T-helper 17 cell (primary cell): ENCODE measurements around the gene KIF25. TPM values are rescaled to one million over a fixed set of nuclear protein-coding genes. Genes with fewer than 3 reads are reported as not detected.

Experiments used
- ATAC-seq: fragments of 150-1000 bp; cut with Tn5 transposase; 2 replicates; pipeline ENCODE4 v1.10.0; 2021; ENCODE audit warnings: mild to moderate bottlenecking, moderate library complexity
- DNase-seq, 3 donors: peaks; one replicate each; pipeline versions ENCODE4 v3.0.0 to v3.0.0-alpha.2; 2020 to 2021
- H3K9me3 ChIP-seq: one replicate; pipeline ENCODE4 v1.7.0; 2013; ENCODE audit warnings: low read length, mild to moderate bottlenecking; ENCODE audit not compliant: control insufficient read depth, poor library complexity, severe bottlenecking
- H3K27ac Mint-ChIP-seq: one replicate; pipeline ENCODE4 v1.8.0; 2022; ENCODE audit warnings: mild to moderate bottlenecking, moderate library complexity, mixed read lengths
- H3K27me3 Mint-ChIP-seq: one replicate; pipeline ENCODE4 v1.8.0; 2022; ENCODE audit warnings: mixed read lengths
- H3K36me3 Mint-ChIP-seq: one replicate; pipeline ENCODE4 v1.8.0; 2022; ENCODE audit warnings: low read depth, mixed read lengths
- H3K4me1 Mint-ChIP-seq: one replicate; pipeline ENCODE4 v1.8.0; 2022; ENCODE audit warnings: mild to moderate bottlenecking, mixed read lengths
- H3K4me3 Mint-ChIP-seq: one replicate; pipeline ENCODE4 v1.8.0; 2022; ENCODE audit warnings: mild to moderate bottlenecking, moderate library complexity, mixed read lengths
- total RNA-seq, 4 donors: library from RNA in 2 of 4; stranded (reverse) in 2 of 4; gene quantifications; one replicate each; pipeline ENCODE4 v1.2.3 and lab custom pipeline; 2022 to 2026

KIF25 gene
- total RNA-seq, 2 donors from 2014 or later = not detected

GRCh38 chr6:168007592-168008338, 10.3 kb downstream of the KIF25 start:
- peaks cover 21% of the 10 kb centered on the region for H3K27me3 Mint-ChIP-seq
- no peak for ATAC-seq
- no peak overlapping the region for H3K27ac Mint-ChIP-seq
- H3K4me1 Mint-ChIP-seq = peaks cover 2% of the 10 kb centered on the region
- no peaks in the 10 kb centered on the region for H3K36me3 Mint-ChIP-seq
- peaks cover 7% of the 10 kb centered on the region for H3K9me3 ChIP-seq
- no peak for DNase-seq
- no peak overlapping the region for H3K4me3 Mint-ChIP-seq

- Mint-ChIP-seq H3K36me3 (no peaks in the 10 kb centered on the region), H3K27ac (no peak overlapping the region), H3K4me1 (no peaks in the 10 kb centered on the region), H3K27me3 (peaks cover 14% of the 10 kb centered on the region), H3K4me3 (no peak overlapping the region)
- peaks cover 7% of the 10 kb centered on the region for H3K9me3 ChIP-seq
- DNase-seq = no peak
- ATAC-seq = no peak
Observed at GRCh38 chr6:168009331-168009730, 11.9 kb downstream of the KIF25 start.

GRCh38 chr6:168011291-168011690, 13.8 kb downstream of the KIF25 start:
- Mint-ChIP-seq H3K27ac (no peak overlapping the region), H3K36me3 (no peaks in the 10 kb centered on the region), H3K4me1 (no peaks in the 10 kb centered on the region), H3K4me3 (no peak overlapping the region), H3K27me3 (peaks cover 8% of the 10 kb centered on the region)
- no peak for ATAC-seq
- DNase-seq = no peak
- H3K9me3 ChIP-seq = peaks cover 7% of the 10 kb centered on the region

GRCh38 chr6:168012431-168013249, 15.2 kb downstream of the KIF25 start:
- H3K36me3 Mint-ChIP-seq = no peaks in the 10 kb centered on the region
- no peak overlapping the region for H3K4me3 Mint-ChIP-seq
- no peak for ATAC-seq
- no peaks in the 10 kb centered on the region for H3K4me1 Mint-ChIP-seq
- no peak overlapping the region for H3K27ac Mint-ChIP-seq
- DNase-seq = no peak
- peaks cover 7% of the 10 kb centered on the region for H3K9me3 ChIP-seq
- peaks cover 14% of the 10 kb centered on the region for H3K27me3 Mint-ChIP-seq

- H3K9me3 ChIP-seq = peaks cover 7% of the 10 kb centered on the region
Observed at GRCh38 chr6:168013250-168013915, 15.9 kb downstream of the KIF25 start.

GRCh38 chr6:168014428-168014827, 17.0 kb downstream of the KIF25 start:
- Mint-ChIP-seq H3K27ac (no peak overlapping the region), H3K36me3 (peaks cover 3% of the 10 kb centered on the region), H3K27me3 (peaks cover 14% of the 10 kb centered on the region), H3K4me1 (no peaks in the 10 kb centered on the region), H3K4me3 (no peak overlapping the region)
- H3K9me3 ChIP-seq = peaks cover 7% of the 10 kb centered on the region
- no peak for DNase-seq
- ATAC-seq = no peak

More at GRCh38 chr6:168013250-168013915, 15.9 kb downstream of the KIF25 start:
- H3K36me3 Mint-ChIP-seq = no peaks in the 10 kb centered on the region
- DNase-seq (no peak), ATAC-seq (no peak)
- no peaks in the 10 kb centered on the region for H3K4me1 Mint-ChIP-seq
- H3K27me3 Mint-ChIP-seq = peaks cover 14% of the 10 kb centered on the region
- H3K4me3 Mint-ChIP-seq = no peak overlapping the region
- H3K27ac Mint-ChIP-seq = no peak overlapping the region

GRCh38 chr6:168015009-168015408, 17.5 kb downstream of the KIF25 start:
- H3K27ac Mint-ChIP-seq = no peak overlapping the region
- ATAC-seq (no peak), DNase-seq (no peak)
- H3K27me3 Mint-ChIP-seq = peaks cover 14% of the 10 kb centered on the region
- peaks cover 7% of the 10 kb centered on the region for H3K9me3 ChIP-seq
- peaks cover 3% of the 10 kb centered on the region for H3K36me3 Mint-ChIP-seq
- no peak overlapping the region for H3K4me3 Mint-ChIP-seq
- H3K4me1 Mint-ChIP-seq = no peaks in the 10 kb centered on the region

- DNase-seq = no peak
- H3K27ac Mint-ChIP-seq = no peak overlapping the region
Observed at GRCh38 chr6:168015482-168016175, 18.2 kb downstream of the KIF25 start.

GRCh38 chr6:168016176-168016620, 18.7 kb downstream of the KIF25 start:
- Mint-ChIP-seq H3K27me3 (peaks cover 14% of the 10 kb centered on the region), H3K4me3 (no peak overlapping the region), H3K36me3 (peaks cover 3% of the 10 kb centered on the region), H3K27ac (no peak overlapping the region), H3K4me1 (no peaks in the 10 kb centered on the region)
- no peak for DNase-seq
- H3K9me3 ChIP-seq = peaks cover 6% of the 10 kb centered on the region
- no peak for ATAC-seq

More at GRCh38 chr6:168015482-168016175, 18.2 kb downstream of the KIF25 start:
- no peak overlapping the region for H3K4me3 Mint-ChIP-seq
- no peaks in the 10 kb centered on the region for H3K4me1 Mint-ChIP-seq
- H3K36me3 Mint-ChIP-seq = peaks cover 3% of the 10 kb centered on the region
- peaks cover 7% of the 10 kb centered on the region for H3K9me3 ChIP-seq
- H3K27me3 Mint-ChIP-seq = peaks cover 14% of the 10 kb centered on the region
- ATAC-seq = no peak

GRCh38 chr6:168016721-168017525, 19.5 kb downstream of the KIF25 start:
- H3K36me3 Mint-ChIP-seq = peaks cover 3% of the 10 kb centered on the region
- H3K27me3 Mint-ChIP-seq = peaks cover 14% of the 10 kb centered on the region
- H3K27ac Mint-ChIP-seq = no peak overlapping the region
- DNase-seq (no peak), ATAC-seq (no peak)
- H3K9me3 ChIP-seq = no peaks in the 10 kb centered on the region
- H3K4me1 Mint-ChIP-seq = no peaks in the 10 kb centered on the region
- no peak overlapping the region for H3K4me3 Mint-ChIP-seq

- Mint-ChIP-seq H3K27me3 (peaks cover 14% of the 10 kb centered on the region), H3K27ac (no peak overlapping the region), H3K36me3 (peaks cover 3% of the 10 kb centered on the region), H3K4me1 (no peaks in the 10 kb centered on the region), H3K4me3 (no peak overlapping the region)
- DNase-seq (no peak), ATAC-seq (no peak)
- no peaks in the 10 kb centered on the region for H3K9me3 ChIP-seq
Observed at GRCh38 chr6:168017629-168018028, 20.2 kb downstream of the KIF25 start.

GRCh38 chr6:168018664-168019063, 21.2 kb downstream of the KIF25 start:
- ATAC-seq (no peak), DNase-seq (no peak)
- H3K27ac Mint-ChIP-seq = no peak overlapping the region
- peaks cover 14% of the 10 kb centered on the region for H3K27me3 Mint-ChIP-seq
- H3K4me3 Mint-ChIP-seq = no peak overlapping the region
- H3K4me1 Mint-ChIP-seq = no peaks in the 10 kb centered on the region
- H3K36me3 Mint-ChIP-seq = peaks cover 3% of the 10 kb centered on the region
- no peaks in the 10 kb centered on the region for H3K9me3 ChIP-seq
